ENCODE results near the gene THAP11.
"Not testable (repeated sequence)": the region's sequence is repeated elsewhere in the genome, so short reads cannot be mapped to it uniquely, and the experiment has no call there.

The THAP11 gene

DNA sequence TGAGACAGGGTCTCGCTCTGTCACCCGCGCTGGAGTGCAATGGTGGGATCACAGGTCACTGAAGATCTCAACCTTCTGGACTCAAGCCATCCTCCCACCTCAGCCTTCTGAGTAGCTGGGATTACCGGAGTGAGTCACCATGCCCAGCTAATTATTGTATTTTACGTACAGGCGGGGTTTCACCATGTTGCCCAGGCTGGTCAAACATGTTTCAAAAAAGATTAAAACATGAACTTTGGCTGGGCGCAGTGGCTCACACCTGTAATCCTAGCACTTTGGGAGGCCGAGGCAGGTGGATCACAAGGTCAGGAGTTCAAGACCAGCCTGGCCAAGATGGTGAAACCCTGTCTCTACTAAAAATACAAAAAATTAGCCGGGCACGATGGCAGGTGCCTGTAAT is 4.9 kb upstream of the THAP11 start:
- DNase-seq, result not testable (repeated sequence)

DNA sequence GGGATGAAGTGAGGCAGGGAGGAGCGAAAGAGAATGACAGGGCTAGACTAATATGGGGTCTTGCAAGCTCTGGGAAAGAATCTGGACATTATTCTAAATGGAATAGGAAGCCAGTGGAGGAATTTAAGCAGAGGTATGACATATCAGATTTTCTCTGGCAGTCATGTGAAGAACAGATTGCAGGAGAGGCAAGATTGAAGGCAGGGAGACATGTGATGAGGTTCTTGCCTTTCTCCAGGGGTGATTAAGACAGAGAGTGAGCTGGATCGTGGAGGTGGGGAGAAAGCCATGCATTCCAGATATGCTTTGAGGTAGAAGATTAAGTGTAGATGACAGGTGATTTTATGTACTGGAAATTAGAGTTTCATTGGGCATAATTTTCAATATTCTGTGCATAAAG is 4.3 kb upstream of the THAP11 start:
- no peak for DNase-seq

GRCh38 chr16:67841198-67841815 is 813 bp upstream of the THAP11 start:
- no peak for DNase-seq

- DNase-seq, result peak; percentile 69
Observed at GRCh38 chr16:67842509-67843342, 606 bp downstream of the THAP11 start.

DNA sequence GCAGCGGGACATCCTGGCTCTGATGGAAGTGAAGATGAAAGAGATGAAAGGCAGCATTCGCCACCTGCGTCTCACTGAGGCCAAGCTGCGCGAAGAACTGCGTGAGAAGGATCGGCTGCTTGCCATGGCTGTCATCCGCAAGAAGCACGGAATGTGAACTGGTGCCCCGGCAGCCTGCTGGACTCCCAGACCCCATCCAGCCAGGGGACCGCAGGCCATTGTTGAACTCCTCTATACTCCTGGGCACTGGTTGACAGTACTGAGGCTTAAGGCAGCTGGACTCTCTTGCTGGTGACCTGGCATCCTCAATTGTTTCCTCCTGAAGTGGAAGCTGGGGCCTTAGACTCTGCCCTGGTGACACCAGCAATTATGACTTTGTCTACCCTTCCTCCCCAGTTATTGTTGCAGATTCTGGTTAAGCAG is 1.2 kb downstream of the THAP11 start:
- DNase-seq, result no peak

DNA sequence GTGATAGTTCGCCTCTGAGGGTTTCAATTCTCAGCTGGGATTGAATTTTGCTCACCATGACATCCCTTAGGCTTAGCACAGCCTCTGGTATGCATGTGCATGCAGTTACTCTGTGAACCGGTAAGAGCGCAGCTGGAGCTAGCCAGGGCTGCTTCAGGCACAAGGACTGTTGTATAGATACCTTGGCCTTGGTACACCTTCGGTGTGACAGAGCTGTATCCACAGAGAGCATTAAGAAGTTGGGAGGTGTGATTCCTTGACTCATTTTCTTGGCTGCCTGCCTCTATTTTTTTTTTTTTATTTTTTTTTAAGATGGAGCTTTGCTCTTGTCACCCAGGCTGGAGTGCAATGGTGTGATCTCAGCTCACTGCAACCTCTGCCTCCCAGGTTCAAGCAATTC is 2.4 kb downstream of the THAP11 start:
- no peak for DNase-seq

DNA sequence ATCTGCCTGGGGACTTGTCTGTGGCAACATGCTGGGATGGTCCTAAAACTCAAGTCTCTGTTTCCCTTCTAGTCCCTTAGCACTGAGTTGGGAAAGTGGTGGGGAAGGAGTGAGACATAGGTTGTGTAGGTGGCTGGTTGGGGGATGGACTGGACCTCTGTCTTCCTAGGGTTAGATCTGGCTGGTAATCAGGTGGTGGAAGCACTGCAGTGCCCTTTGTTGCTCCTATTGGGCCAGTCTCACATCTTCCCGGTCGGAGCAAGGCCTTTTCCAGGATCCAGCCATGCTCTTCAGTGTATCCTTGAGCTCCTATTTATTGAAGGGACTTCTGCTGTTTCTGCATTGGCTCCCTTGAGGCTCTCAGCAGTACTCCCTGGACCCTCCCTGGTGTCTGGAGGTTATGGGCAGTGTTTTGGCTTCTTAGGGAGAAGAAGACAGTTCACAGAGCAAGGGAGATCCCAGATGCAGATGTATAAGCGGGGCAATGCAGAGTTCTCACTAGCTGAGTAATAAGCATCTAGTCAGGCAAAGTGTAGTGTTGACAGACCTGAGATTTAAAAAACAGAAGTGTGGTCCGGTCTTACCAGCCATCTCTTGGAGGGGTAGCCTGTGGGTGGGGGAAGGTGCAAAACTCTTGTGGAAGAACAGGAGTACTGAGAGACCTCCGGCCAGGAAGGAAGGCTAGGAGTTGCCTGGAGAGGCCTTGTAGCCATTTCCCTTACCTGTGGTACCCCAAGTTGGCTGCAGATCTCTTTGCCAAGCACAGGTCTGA is 3.4 kb downstream of the THAP11 start:
- DNase-seq, result no peak

DNA sequence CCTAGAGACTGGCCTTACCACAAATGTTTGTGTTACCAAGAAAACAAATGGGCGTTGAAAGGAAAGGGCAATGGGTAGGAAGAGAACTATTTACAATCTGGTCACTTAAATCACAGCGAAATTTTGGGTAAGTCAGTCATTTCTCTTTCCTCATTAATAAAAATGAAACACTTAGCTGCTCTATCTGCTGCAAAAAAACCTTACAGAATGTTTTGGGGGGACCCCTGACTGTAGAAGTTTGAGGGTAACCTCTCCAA is 3.9 kb downstream of the THAP11 start:
- no peak for DNase-seq

DNA sequence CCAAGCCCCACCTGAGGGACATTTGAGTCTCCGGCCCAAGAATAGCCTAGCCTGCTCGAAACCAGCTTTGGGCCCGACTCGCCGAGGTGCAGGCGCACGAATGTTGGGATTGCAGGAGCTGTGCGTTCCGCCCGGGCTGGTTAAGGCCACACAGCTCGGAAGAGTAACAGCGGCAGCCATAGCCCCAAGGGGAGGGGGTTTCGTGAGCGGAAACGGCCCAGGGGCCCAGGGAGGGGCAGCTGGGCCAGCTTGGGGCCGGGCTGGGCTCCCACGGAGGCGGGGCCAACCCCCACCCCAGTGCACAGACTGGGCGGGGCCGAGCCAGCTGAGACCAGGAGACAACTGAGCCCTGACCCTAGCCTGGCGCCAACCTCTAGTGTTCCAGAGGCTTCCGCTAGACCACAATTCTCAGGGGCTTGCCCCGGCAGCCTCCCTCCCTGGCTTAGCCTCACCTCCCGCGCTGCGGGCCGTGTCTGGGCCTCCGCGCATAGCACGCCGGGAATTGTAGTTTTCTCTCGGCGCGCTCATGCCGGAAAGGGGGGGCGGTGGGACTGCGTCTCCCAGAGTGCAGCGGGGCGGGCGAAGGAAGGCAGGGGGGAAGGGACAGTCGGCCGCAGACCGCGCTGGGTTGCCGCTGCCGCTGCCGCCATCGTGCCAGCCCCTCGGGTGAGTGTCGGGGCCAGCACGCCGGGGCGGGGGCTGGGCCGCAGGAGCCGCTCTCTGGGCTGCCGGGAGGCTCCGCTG is 4.4 kb downstream of the THAP11 start, which contains the start of gene NUTF2:
Gene NUTF2, plus strand, starts transcription at position 614 of the 744 bp plus-strand sequence. CDS start 18,198 bp downstream, outside the sequence.
- DNase-seq, result peak; percentile 96

DNA sequence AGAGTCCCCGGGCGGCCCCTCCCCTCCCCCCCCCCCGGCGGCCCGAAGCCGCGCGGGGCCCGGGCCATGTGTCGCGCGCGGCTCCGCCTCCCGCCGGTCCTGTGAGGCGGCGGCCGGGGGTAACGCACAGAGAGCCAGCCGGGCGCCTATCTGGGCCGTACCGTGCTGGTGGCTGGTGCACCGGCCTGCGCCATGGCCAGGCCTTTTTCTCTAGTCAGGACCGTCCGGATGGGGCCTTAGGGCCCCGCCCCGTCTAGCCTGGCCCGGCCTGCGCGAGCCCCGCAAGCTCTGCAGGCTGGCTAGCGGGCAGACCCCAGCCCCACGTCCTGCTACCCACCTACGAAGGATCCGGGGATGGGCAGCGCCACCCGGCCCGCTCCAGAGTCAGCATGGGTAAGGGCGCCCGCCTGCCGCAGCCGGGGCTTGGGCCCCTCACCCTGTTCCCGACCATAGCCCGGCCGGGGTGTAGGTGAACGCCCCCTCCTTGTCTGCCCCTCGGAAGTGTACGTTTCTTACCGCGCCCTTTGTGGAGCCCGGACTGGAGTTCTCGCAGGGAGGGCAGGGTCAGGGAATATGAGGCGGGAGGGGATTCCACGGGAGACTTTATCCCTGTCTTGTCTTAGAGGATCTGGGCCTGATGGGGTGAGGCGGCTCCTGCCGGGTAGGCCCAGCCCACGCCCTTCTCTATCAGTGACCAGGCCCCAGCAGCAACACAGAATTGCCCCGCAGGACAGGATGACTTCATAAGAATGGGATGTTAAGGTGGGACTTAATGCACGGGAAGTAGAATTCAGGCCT is 5.1 kb downstream of the THAP11 start, which contains the start of gene CENPT:
Gene CENPT, minus strand, starts transcription at position 630 of the 798 bp plus-strand sequence. CDS start 13,834 bp downstream, outside the sequence.
- no peak for DNase-seq

DNA sequence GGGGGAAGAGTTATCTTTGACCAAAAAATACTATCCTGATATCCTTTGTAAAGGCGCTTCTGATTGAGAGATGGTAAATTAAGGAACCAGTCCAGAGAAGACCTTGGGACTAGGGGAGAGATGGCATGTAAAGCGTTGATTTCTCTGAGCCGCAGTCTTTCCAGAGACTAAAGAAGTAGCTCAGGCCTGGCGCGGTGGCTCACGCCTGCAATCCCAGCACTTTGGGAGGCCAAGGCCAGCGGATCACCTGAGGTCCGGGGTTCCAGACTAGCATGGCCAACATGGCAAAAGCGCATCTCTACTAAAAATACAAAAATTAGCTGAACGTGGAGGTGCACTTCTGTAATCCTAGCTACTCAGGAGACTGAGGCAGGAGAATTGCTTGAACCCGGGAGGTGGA is 6.0 kb downstream of the THAP11 start:
- no peak for DNase-seq

- DNase-seq, result no peak
Observed at GRCh38 chr16:67853670-67854069, 11.6 kb downstream of the THAP11 start.

DNA sequence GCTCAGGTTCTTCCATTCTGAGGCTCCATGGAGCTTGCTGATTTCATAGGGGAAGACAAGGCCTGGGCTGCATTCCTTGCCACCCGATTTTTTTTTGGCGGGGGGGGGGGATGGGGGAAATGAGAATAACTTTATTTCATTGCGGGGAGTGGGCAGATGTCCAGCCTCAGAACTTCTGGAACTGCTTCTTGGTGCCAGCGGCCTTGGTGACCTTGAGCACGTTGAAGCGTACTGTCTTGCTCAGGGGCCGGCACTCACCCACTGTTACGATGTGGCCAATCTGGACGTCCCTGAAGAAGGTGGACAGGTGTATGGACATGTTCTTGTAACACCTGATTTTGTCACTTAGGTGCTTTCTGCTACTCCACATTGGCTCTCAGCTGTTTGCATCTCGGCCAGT is 13.7 kb downstream of the THAP11 start:
- no peak for DNase-seq

DNA sequence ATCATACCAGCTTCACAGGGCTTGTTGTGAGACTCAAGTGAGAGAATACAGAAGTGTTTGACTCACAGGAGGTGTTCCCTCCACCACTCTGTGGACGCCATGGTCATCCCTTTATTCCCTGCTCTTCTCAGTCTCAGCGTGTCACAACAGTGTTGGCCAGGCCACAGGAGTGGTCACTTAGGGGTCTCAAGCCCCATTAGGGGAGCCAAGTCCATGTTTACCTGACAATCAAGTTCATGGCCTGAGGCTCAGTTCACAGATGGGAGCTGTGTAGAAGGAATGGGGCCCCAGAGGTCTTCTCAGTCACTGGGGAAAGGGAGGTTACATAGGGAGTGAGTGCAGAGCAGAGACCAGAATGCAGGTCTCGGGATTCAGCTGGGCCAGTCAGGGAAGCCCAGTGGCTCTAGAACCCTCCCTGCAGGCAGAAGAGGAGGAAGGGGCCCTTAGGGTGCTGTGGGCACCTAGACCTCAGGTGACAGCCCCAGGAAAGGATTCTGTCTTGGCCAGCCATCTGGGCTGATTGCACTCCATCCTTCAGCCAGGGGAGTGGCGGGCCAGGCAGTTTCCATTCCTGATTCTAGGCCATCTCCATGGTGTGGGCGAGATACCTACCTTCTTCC is 14.9 kb downstream of the THAP11 start:
- DNase-seq, result no peak

DNA sequence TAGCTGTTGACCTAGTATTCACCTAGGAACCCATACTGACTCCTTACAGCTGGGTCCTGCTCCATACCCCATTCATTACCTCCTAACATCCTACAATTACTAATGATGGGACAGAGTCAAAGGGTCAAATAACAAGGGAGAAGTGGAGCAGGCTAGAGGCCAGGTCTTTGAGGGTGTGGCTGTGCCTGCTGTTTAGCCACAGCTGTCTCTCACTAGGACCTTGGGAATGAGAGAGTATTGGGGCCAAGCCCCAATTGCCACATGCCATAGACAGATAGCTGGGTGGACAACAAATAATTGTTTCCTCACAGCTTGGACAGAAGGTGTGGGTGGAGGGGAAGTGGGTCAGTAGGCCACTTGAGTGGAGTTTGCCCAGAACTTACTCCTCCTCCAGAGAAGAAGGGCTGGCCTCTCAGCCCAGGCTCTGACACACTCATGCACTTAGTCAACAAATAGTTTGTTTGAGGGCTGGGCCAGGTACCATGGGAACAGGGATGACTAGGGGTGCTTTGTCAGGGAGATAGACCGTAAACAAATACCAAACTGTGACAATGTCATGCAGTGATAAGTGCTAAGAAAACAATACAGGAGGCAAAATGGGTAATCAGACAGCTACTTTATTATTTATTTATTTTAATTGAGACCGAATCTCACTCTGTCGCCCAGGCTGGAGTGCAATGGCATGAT is 15.6 kb downstream of the THAP11 start:
- peak; percentile 47 for DNase-seq

DNA sequence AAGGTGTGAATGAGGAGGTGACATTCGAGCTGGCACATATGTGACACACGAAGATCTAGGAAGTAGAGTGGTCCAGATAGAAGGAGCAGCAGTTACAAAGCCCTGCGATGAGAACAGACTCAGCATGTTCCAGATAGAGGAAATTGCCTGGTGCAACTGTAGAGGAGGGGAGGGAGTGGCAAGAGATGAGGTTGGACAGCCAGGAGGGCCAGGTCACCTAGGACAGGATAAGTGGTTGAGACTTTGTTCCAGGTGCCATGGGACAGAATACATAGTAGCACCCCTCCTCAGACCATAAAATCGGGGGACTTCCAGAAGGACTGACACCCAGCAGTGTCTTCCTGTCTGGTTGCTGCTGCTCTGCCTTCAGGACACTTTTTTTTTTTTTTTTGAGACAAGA is 16.4 kb downstream of the THAP11 start:
- DNase-seq, result no peak

GRCh38 chr16:67860589-67861398 is 18.7 kb downstream of the THAP11 start:
- DNase-seq, result no peak

DNA sequence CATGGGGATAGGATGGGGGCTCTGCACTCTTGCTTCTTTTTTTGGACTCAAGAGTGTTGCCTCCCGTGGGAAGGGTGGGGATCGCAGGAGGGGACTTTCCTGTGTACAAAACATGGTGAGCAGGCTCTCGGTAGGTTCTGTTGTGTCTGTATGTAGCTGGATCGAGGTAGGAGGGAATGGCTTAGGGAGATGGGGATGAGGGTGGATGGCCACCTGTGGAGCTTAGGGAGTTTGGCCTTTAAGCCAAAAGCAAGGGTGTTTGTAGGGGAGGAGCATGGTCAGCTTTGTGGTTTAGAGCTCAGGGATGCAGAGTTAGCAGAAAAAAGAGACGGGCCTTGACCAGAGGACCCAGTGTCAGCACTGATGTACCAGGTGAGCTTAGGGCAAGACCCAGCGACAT is 19.8 kb downstream of the THAP11 start:
- no peak for DNase-seq

GRCh38 chr16:67862623-67863583 is 20.8 kb downstream of the THAP11 start:
- DNase-seq, result no peak

Data from CD4-positive, alpha-beta T cell treated with Interleukin-6 for 4 hours (primary cell).